ENCODE data around the gene IMMP2L. TPM values are rescaled to one million over a fixed set of nuclear protein-coding genes. Genes with fewer than 3 reads are reported as not detected.
A peak's percentile ranks its signal among the peaks of the same experiment; 100 is the strongest.

The IMMP2L gene
- total RNA-seq, 1 experiment from 2014 or later = 13.6 TPM

GRCh38 chr7:111075498-111075897, 486.8 kb downstream of the IMMP2L start:
- no peak for TF ChIP-seq ZNF396 (CRISPR knock-in tag; IDR thresholded peaks at IDR 0.05; ENCODE audit: borderline replicate concordance)
- TF ChIP-seq CREB1 (CRISPR knock-in tag; IDR thresholded peaks at IDR 0.05) = no peak
- no peak for TF ChIP-seq PRDM15 (CRISPR knock-in tag; IDR thresholded peaks at IDR 0.05)
- no peak for TF ChIP-seq MAX (CRISPR knock-in tag; IDR thresholded peaks at IDR 0.05)
- no peak for TF ChIP-seq IRF1 (CRISPR knock-in tag; IDR thresholded peaks at IDR 0.05)
- ChIA-PET CTCF (interaction anchor here (0.7 kb wide), 1 partner anchor 632 kb away, joined by 4 read pairs; no protein-coding TSS in a partner anchor), POLR2A (no interaction called here)
- Mint-ChIP-seq H3K4me3 (no peak overlapping the region), H3K27ac (no peak overlapping the region), H3K27me3 (ENCODE audit: low read depth) (no peaks in the 10 kb centered on the region), H3K4me1 (peaks cover 40% of the 10 kb centered on the region), H3K36me3 (no peaks in the 10 kb centered on the region), H3K9me3 (no peaks in the 10 kb centered on the region)
- ATAC-seq (no peak), DNase-seq (ENCODE audit: low spot score) (no peak)

- TF ChIP-seq MXD4 (CRISPR knock-in tag; IDR thresholded peaks at IDR 0.05; ENCODE audit: borderline replicate concordance) = no peak
- no peak for TF ChIP-seq ZNF416 (CRISPR knock-in tag; IDR thresholded peaks at IDR 0.05)
- TF ChIP-seq SMAD3 (CRISPR knock-in tag; IDR thresholded peaks at IDR 0.05; ENCODE audit: borderline replicate concordance) = no peak
- TF ChIP-seq ARID4B (CRISPR knock-in tag; IDR thresholded peaks at IDR 0.05; ENCODE audit: borderline replicate concordance) = no peak
- no peak for TF ChIP-seq CDX4 (CRISPR knock-in tag; IDR thresholded peaks at IDR 0.05; ENCODE audit: borderline replicate concordance)
- TF ChIP-seq ERG (CRISPR knock-in tag; IDR thresholded peaks at IDR 0.05) = no peak
- TF ChIP-seq FOXP1 (CRISPR knock-in tag; IDR thresholded peaks at IDR 0.05; ENCODE audit: borderline replicate concordance) = no peak
- no peak for TF ChIP-seq ZBTB21 (CRISPR knock-in tag; IDR thresholded peaks at IDR 0.05; ENCODE audit: borderline replicate concordance)
- TF ChIP-seq FOXK1 (CRISPR knock-in tag; IDR thresholded peaks at IDR 0.05) = no peak
- TF ChIP-seq SMAD4 (CRISPR knock-in tag; IDR thresholded peaks at IDR 0.05) = no peak
- TF ChIP-seq ZNF423 (CRISPR knock-in tag; IDR thresholded peaks at IDR 0.05) = no peak
- TF ChIP-seq E2F4 (CRISPR knock-in tag; IDR thresholded peaks at IDR 0.05; ENCODE audit: borderline replicate concordance, low read depth) = no peak
- no peak for TF ChIP-seq ATF6 (CRISPR knock-in tag; IDR thresholded peaks at IDR 0.05)
- no peak overlapping the region for H3K4me3 Mint-ChIP-seq
- peak overlapping the region; percentile 29; the same call in 1 of the 2 replicates for H3K27ac Mint-ChIP-seq
- ATAC-seq (no peak), DNase-seq (ENCODE audit: low spot score) (no peak)
- no peaks in the 10 kb centered on the region for H3K27me3 Mint-ChIP-seq (ENCODE audit: low read depth)
- CTCF ChIA-PET = interaction anchor here (0.7 kb wide), 2 partner anchors 424 to 632 kb away, joined by 4 read pairs; no protein-coding TSS in a partner anchor
- POLR2A ChIA-PET = no interaction called here
- no peaks in the 10 kb centered on the region for H3K36me3 Mint-ChIP-seq
- no peaks in the 10 kb centered on the region for H3K9me3 Mint-ChIP-seq
- peaks cover 40% of the 10 kb centered on the region for H3K4me1 Mint-ChIP-seq
These were observed 487.5 kb downstream of the IMMP2L start for GRCh38 chr7:111074748-111075146.

All from WTC11 (cell line).